ENCODE results near the gene SP4. TPM values are rescaled to one million over a fixed set of nuclear protein-coding genes. Genes with fewer than 3 reads are reported as not detected.
A peak's percentile ranks its signal among the peaks of the same experiment; 100 is the strongest.

Gene SP4
- total and polyA plus RNA-seq, 2 experiments from 2014 or later = 11.9 to 41.6 TPM

DNA sequence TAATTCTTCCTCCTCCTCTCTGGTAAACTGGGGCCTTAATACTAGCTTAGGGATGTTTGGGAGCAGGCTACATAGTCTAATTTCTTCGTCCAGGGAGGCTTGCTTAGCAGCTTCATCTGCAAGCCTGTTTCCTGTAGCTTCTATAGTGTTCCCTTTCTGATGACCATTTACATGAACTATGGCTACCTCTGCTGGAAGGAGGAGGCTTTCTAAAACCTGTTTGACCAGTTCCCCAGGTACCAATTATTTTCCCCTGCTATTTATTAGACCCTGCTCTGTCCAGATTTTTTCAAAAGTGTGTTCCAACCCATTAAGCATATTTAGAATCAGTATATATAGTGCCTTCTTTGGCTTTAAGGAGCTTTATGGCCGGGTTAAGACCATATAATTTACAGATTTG is 76.1 kb downstream of the SP4 start:
- no peak for TF ChIP-seq ZNF331 (CRISPR knock-in tag; IDR thresholded peaks at IDR 0.05; ENCODE audit: low read depth)
- TF ChIP-seq, protein P1, sequence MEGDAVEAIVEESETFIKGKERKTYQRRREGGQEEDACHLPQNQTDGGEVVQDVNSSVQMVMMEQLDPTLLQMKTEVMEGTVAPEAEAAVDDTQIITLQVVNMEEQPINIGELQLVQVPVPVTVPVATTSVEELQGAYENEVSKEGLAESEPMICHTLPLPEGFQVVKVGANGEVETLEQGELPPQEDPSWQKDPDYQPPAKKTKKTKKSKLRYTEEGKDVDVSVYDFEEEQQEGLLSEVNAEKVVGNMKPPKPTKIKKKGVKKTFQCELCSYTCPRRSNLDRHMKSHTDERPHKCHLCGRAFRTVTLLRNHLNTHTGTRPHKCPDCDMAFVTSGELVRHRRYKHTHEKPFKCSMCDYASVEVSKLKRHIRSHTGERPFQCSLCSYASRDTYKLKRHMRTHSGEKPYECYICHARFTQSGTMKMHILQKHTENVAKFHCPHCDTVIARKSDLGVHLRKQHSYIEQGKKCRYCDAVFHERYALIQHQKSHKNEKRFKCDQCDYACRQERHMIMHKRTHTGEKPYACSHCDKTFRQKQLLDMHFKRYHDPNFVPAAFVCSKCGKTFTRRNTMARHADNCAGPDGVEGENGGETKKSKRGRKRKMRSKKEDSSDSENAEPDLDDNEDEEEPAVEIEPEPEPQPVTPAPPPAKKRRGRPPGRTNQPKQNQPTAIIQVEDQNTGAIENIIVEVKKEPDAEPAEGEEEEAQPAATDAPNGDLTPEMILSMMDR (conservative IDR thresholded peaks at IDR 0.05; ENCODE audit: low read depth in 2 of 2) = peak in 1 of 2 experiments; percentile 31; a peak in 2 of 4 replicates
- no peaks in the 10 kb centered on the region for H3K36me3 ChIP-seq (ENCODE audit: insufficient read depth)
- H3K4me3 ChIP-seq = no peak overlapping the region
- H3K4me1 ChIP-seq (ENCODE audit: insufficient read depth) = peaks cover 11% of the 10 kb centered on the region
- peaks cover 13% of the 10 kb centered on the region for H3K9me3 Mint-ChIP-seq
- H4K20me1 ChIP-seq (replicated peaks; ENCODE audit: insufficient read depth) = peaks cover 3% of the 10 kb centered on the region; the same call in 1 of the 2 replicates
- H2AFZ ChIP-seq = no peak overlapping the region
- H3K79me2 ChIP-seq (replicated peaks; ENCODE audit: insufficient read depth) = 0 out of 2 replicates have a peak, but pooled peaks cover 8% of the 10 kb centered on the region
- no peaks in the 10 kb centered on the region for H3K27me3 ChIP-seq (ENCODE audit: insufficient read depth)
- H3K4me3 Mint-ChIP-seq = no peak overlapping the region
- H3K4me2 ChIP-seq = no peak overlapping the region
- DNase-seq (ENCODE audit: low spot score) (peak; percentile 14), ATAC-seq (no peak)
- no peaks in the 10 kb centered on the region for H3K9me2 ChIP-seq (ENCODE audit: insufficient read depth)
- no peaks in the 10 kb centered on the region for H3F3A ChIP-seq (replicated peaks; ENCODE audit: low read depth)
- no peak overlapping the region for H3K27ac ChIP-seq (ENCODE audit: low read depth)
- peaks cover 82% of the 10 kb centered on the region for H3K36me3 Mint-ChIP-seq (ENCODE audit: low read depth)
- no peaks in the 10 kb centered on the region for H3K27me3 Mint-ChIP-seq (ENCODE audit: insufficient read depth, low read depth, poor library complexity)
- H3K27ac Mint-ChIP-seq = no peak overlapping the region
- peaks cover 13% of the 10 kb centered on the region for H3K4me1 Mint-ChIP-seq

GRCh38 chr7:21507627-21508343 is 79.9 kb downstream of the SP4 start:
- Mint-ChIP-seq H3K36me3 (ENCODE audit: low read depth) (peaks cover 68% of the 10 kb centered on the region), H3K27me3 (ENCODE audit: insufficient read depth, low read depth, poor library complexity) (no peaks in the 10 kb centered on the region), H3K4me3 (no peak overlapping the region), H3K9me3 (peaks cover 10% of the 10 kb centered on the region), H3K4me1 (peaks cover 12% of the 10 kb centered on the region), H3K27ac (peak overlapping the region; percentile 20; the same call in 1 of the 2 replicates)
- ATAC-seq (peak; percentile 90), DNase-seq (ENCODE audit: low spot score) (peak; percentile 84)
- Histone ChIP-seq H3K36me3 (ENCODE audit: insufficient read depth) (peaks cover 8% of the 10 kb centered on the region; the same call in 1 of the 2 replicates), H3F3A (replicated peaks; ENCODE audit: low read depth) (no peaks in the 10 kb centered on the region), H3K4me1 (ENCODE audit: insufficient read depth) (peaks cover 11% of the 10 kb centered on the region), H3K9me2 (ENCODE audit: insufficient read depth) (no peaks in the 10 kb centered on the region), H4K20me1 (replicated peaks; ENCODE audit: insufficient read depth) (0 out of 2 replicates have a peak, but pooled peaks cover 3% of the 10 kb centered on the region), H3K4me2 (no peak overlapping the region), H3K27ac (ENCODE audit: low read depth) (no peak overlapping the region), H3K27me3 (ENCODE audit: insufficient read depth) (no peaks in the 10 kb centered on the region), H3K4me3 (no peak overlapping the region), H3K79me2 (replicated peaks; ENCODE audit: insufficient read depth) (0 out of 2 replicates have a peak, but pooled peaks cover 8% of the 10 kb centered on the region), H2AFZ (no peak overlapping the region)
- TF ChIP-seq EZH2phosphoT487 (IDR thresholded peaks at IDR 0.05; ENCODE audit: unreplicated experiment) = no peak
- TF ChIP-seq, protein P1 (conservative IDR thresholded peaks at IDR 0.05; ENCODE audit: low read depth in 2 of 2) = peak; percentile 88 to 93
- TF ChIP-seq, protein P2, sequence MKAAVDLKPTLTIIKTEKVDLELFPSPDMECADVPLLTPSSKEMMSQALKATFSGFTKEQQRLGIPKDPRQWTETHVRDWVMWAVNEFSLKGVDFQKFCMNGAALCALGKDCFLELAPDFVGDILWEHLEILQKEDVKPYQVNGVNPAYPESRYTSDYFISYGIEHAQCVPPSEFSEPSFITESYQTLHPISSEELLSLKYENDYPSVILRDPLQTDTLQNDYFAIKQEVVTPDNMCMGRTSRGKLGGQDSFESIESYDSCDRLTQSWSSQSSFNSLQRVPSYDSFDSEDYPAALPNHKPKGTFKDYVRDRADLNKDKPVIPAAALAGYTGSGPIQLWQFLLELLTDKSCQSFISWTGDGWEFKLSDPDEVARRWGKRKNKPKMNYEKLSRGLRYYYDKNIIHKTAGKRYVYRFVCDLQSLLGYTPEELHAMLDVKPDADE (IDR thresholded peaks at IDR 0.05) = no peak
